ENCODE data around the gene SBF2.

The SBF2 gene

GRCh38 chr11:9796266-9796665 is 497.8 kb downstream of the SBF2 start:
- no peak for DNase-seq (ENCODE audit: insufficient read length)
- FAIRE-seq: no peak
- TF ChIP-seq POLR2A (IDR thresholded peaks at IDR 0.05; ENCODE audit: low read depth, low read length) (no peak), POLR2AphosphoS5 (IDR thresholded peaks at IDR 0.05; ENCODE audit: low read depth, low read length) (no peak), TAF1 (IDR thresholded peaks at IDR 0.05; ENCODE audit: borderline replicate concordance, low read depth, low read length) (no peak)

- FAIRE-seq (no peak), DNase-seq (ENCODE audit: insufficient read length) (no peak)
- TF ChIP-seq POLR2AphosphoS5 (IDR thresholded peaks at IDR 0.05; ENCODE audit: low read depth, low read length) (no peak), POLR2A (IDR thresholded peaks at IDR 0.05; ENCODE audit: low read depth, low read length) (no peak), TAF1 (IDR thresholded peaks at IDR 0.05; ENCODE audit: borderline replicate concordance, low read depth, low read length) (no peak)
Observed at GRCh38 chr11:9790703-9791102, 503.3 kb downstream of the SBF2 start.

- DNase-seq (ENCODE audit: insufficient read length) (no peak), FAIRE-seq (no peak)
- TF ChIP-seq TAF1 (IDR thresholded peaks at IDR 0.05; ENCODE audit: borderline replicate concordance, low read depth, low read length) (no peak), POLR2A (IDR thresholded peaks at IDR 0.05; ENCODE audit: low read depth, low read length) (no peak), POLR2AphosphoS5 (IDR thresholded peaks at IDR 0.05; ENCODE audit: low read depth, low read length) (no peak)
Observed at GRCh38 chr11:9789910-9790309, 504.1 kb downstream of the SBF2 start.

DNA sequence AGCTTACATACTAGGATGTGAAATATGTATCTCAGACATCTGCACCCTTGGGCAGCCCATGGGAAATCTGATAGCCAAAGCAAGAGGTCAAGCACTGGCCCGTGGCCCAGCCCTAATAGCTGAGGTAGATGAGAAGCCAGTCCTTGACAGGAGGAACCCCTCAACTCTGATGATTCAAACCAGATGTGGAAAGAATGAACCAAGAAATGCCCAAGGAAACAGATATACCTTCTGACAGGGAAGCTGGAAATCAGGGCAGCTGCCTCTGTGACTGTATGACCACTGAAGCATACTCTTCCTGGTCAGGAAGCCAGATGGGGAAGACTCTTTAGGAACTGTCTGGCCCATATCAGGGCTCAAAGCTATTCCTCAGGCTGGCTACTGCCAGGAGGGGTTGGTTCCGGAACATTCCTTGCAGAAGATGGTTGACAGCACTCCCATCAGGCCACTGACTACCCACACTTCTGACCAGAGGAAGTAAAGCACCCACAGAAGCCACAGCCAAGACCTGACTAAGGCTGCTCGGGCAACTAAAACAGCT is 506.0 kb downstream of the SBF2 start:
- FAIRE-seq (no peak), DNase-seq (ENCODE audit: insufficient read length) (no peak)
- no peak for TF ChIP-seq TAF1 (IDR thresholded peaks at IDR 0.05; ENCODE audit: borderline replicate concordance, low read depth, low read length)
- TF ChIP-seq POLR2A (IDR thresholded peaks at IDR 0.05; ENCODE audit: low read depth, low read length): no peak
- no peak for TF ChIP-seq POLR2AphosphoS5 (IDR thresholded peaks at IDR 0.05; ENCODE audit: low read depth, low read length)

- no peak for FAIRE-seq
- DNase-seq (ENCODE audit: insufficient read length): no peak
- TF ChIP-seq TAF1 (IDR thresholded peaks at IDR 0.05; ENCODE audit: borderline replicate concordance, low read depth, low read length) (no peak), POLR2AphosphoS5 (IDR thresholded peaks at IDR 0.05; ENCODE audit: low read depth, low read length) (no peak), POLR2A (IDR thresholded peaks at IDR 0.05; ENCODE audit: low read depth, low read length) (no peak)
Observed at GRCh38 chr11:9787260-9787659, 506.8 kb downstream of the SBF2 start.

DNA sequence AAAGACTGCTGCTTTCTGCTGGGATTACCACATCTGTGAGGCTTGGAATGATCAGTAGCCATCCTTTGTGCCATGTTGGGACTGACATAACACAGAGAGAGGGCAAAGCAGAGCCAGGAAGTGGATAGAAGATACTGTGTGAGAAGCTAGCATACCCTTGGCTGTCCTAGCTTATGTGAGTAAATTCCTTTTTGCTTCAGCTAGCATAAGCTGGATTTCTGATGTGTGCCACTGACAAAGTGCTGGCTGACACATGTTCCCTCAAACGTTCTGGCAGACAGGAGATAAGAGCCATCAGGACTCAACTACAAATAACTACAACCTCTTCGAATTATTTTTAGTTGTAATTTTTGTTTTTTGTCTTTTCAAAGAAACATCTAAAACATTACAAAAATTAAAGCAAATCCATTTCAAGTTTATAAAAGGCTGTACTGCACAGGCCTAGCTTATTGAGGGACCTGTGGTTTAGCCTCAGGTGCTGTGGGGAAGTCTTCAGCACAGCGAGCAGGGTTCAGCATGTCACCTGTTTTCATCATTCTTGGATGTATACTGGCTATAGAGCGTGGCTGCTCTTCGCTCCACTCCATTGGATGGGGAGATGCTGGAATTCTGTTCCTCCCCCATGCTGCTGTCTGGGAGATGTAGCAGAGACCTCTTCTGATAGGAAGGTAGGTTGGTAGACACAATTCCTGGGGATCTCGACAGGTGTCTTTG is 509.3 kb downstream of the SBF2 start:
- TF ChIP-seq TAF1 (IDR thresholded peaks at IDR 0.05; ENCODE audit: borderline replicate concordance, low read depth, low read length) (no peak), POLR2A (IDR thresholded peaks at IDR 0.05; ENCODE audit: low read depth, low read length) (no peak), POLR2AphosphoS5 (IDR thresholded peaks at IDR 0.05; ENCODE audit: low read depth, low read length) (no peak)
- FAIRE-seq (no peak), DNase-seq (ENCODE audit: insufficient read length) (no peak)

DNA sequence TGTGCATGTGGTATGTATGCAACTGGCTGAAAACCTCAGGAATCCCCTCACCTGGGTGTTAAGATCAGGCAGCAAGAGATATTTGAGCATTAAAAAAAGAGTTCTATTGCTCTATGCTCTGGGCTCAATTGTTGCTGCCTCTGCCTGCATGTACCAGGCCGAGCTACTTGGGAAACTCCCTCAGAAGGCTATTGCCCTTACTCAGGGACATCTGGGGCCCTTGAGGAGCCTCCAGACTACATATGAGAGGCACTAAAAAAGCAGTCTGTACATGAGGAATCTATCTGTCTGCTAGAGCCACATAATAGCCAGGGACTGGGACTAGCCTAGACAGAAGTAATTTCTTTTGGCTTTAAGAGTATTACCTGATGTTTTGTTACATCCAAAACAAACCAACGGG is 510.0 kb downstream of the SBF2 start:
- no peak for TF ChIP-seq POLR2A (IDR thresholded peaks at IDR 0.05; ENCODE audit: low read depth, low read length)
- TF ChIP-seq POLR2AphosphoS5 (IDR thresholded peaks at IDR 0.05; ENCODE audit: low read depth, low read length): no peak
- TF ChIP-seq TAF1 (IDR thresholded peaks at IDR 0.05; ENCODE audit: borderline replicate concordance, low read depth, low read length): no peak
- FAIRE-seq (no peak), DNase-seq (ENCODE audit: insufficient read length) (no peak)

GRCh38 chr11:9780929-9781328 is 513.1 kb downstream of the SBF2 start:
- no peak for TF ChIP-seq TAF1 (IDR thresholded peaks at IDR 0.05; ENCODE audit: borderline replicate concordance, low read depth, low read length)
- no peak for TF ChIP-seq POLR2AphosphoS5 (IDR thresholded peaks at IDR 0.05; ENCODE audit: low read depth, low read length)
- TF ChIP-seq POLR2A (IDR thresholded peaks at IDR 0.05; ENCODE audit: low read depth, low read length): no peak
- DNase-seq (ENCODE audit: insufficient read length) (no peak), FAIRE-seq (no peak)

DNA sequence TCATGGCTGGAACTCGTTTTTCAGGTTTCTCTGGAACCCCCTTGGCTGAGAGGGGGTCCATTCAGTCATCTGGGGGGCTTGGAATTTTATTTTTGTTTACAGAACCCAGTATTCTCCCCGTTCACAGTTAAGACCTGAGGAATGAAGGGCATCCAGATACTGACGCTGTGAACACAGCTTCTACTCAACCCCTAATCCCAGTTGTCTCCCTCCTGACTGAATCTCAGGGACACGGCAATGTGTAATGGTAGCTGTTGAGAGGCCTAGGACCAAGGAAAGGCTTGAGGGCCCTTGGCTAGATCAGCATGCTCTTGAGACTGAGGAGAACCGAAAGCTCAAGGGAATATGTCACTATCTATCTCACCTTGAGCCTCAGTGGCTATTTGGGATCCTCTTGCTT is 516.5 kb downstream of the SBF2 start:
- TF ChIP-seq POLR2AphosphoS5 (IDR thresholded peaks at IDR 0.05; ENCODE audit: low read depth, low read length): no peak
- no peak for TF ChIP-seq TAF1 (IDR thresholded peaks at IDR 0.05; ENCODE audit: borderline replicate concordance, low read depth, low read length)
- TF ChIP-seq POLR2A (IDR thresholded peaks at IDR 0.05; ENCODE audit: low read depth, low read length): no peak
- FAIRE-seq (no peak), DNase-seq (ENCODE audit: insufficient read length) (no peak)

- DNase-seq (ENCODE audit: insufficient read length) (no peak), FAIRE-seq (no peak)
- TF ChIP-seq POLR2A (IDR thresholded peaks at IDR 0.05; ENCODE audit: low read depth, low read length) (no peak), POLR2AphosphoS5 (IDR thresholded peaks at IDR 0.05; ENCODE audit: low read depth, low read length) (no peak), TAF1 (IDR thresholded peaks at IDR 0.05; ENCODE audit: borderline replicate concordance, low read depth, low read length) (no peak)
Observed at GRCh38 chr11:9777066-9777465, 517.0 kb downstream of the SBF2 start.

DNA sequence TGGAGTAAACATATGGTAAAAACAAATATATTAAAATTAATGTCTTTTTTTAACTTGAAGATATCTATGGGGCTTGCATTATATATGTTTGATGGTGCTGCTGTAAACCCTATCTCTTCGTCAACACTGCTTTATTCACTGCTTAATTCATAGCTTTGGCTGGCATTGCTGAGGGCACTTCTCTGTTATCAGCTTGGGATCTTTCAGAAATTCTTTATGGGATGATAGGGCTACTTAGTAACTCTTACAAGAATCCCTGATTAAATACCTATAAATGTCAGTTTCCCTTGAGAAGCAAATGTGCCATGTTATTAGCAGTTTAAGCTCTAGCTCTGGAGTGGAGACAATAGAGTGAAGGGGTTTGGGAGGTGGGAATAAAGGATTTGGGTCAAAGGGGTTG is 517.8 kb downstream of the SBF2 start:
- no peak for DNase-seq (ENCODE audit: insufficient read length)
- FAIRE-seq: no peak
- TF ChIP-seq TAF1 (IDR thresholded peaks at IDR 0.05; ENCODE audit: borderline replicate concordance, low read depth, low read length) (no peak), POLR2A (IDR thresholded peaks at IDR 0.05; ENCODE audit: low read depth, low read length) (no peak), POLR2AphosphoS5 (IDR thresholded peaks at IDR 0.05; ENCODE audit: low read depth, low read length) (no peak)

DNA sequence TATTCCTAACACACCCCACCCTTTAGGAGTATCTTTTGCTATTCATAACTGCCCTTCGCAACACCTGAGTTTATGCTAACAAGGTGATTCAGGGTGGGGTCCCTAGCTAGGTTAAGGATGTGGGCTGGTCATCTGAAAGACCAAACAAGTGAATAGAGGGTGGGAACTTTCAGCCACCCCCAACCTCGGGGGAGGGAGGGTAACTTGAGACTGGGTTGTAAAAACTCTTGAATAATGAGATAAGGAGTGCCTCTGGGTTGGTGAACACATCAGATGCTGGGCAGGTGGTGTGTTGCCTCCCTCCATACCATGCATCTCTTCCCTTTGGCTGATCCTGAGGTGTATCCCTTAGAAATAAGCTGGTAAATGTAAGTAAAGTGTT is 518.6 kb downstream of the SBF2 start:
- TF ChIP-seq TAF1 (IDR thresholded peaks at IDR 0.05; ENCODE audit: borderline replicate concordance, low read depth, low read length): no peak
- no peak for TF ChIP-seq POLR2AphosphoS5 (IDR thresholded peaks at IDR 0.05; ENCODE audit: low read depth, low read length)
- no peak for TF ChIP-seq POLR2A (IDR thresholded peaks at IDR 0.05; ENCODE audit: low read depth, low read length)
- FAIRE-seq: no peak
- DNase-seq (ENCODE audit: insufficient read length): no peak

Data from GM12892 (cell line).